HEK293 (cell line): ENCODE measurements around the gene C16orf74.

ENCODE experiments used
- ZNF629 ChIP-seq: fragments of 450-650 bp; formaldehyde crosslinking; IDR thresholded peaks from 2 replicates; pipeline ENCODE4 v1.5.1; 2017; ENCODE audit warnings: missing biosample characterization, missing genetic modification characterization
- TF ChIP-seq, protein P1 (sequence below): fragments of 450-650 bp; formaldehyde crosslinking; IDR thresholded peaks from 2 replicates; pipeline ENCODE4 v1.5.1; 2017; ENCODE audit warnings: missing biosample characterization, missing genetic modification characterization
- TF ChIP-seq, protein P2 (sequence below): fragments of 450-650 bp; formaldehyde crosslinking; IDR thresholded peaks from 2 replicates; pipeline ENCODE4 v1.5.1; 2016; ENCODE audit warnings: missing biosample characterization, missing genetic modification characterization
- TF ChIP-seq, protein P3 (sequence below): fragments of 450-650 bp; formaldehyde crosslinking; IDR thresholded peaks from 2 replicates; pipeline ENCODE4 v1.5.1; 2016; ENCODE audit warnings: missing biosample characterization, missing genetic modification characterization
- TF ChIP-seq, protein P4 (sequence below): fragments of 450-650 bp; formaldehyde crosslinking; IDR thresholded peaks from 2 replicates; pipeline ENCODE4 v1.5.1; 2016; ENCODE audit warnings: missing biosample characterization, missing genetic modification characterization
- TF ChIP-seq, protein P5 (sequence below): fragments of 450-650 bp; formaldehyde crosslinking; IDR thresholded peaks from 2 replicates; pipeline ENCODE4 v1.5.1; 2016; ENCODE audit warnings: missing biosample characterization, missing genetic modification characterization, borderline replicate concordance
- TF ChIP-seq, protein P6 (sequence below): fragments of 450-650 bp; formaldehyde crosslinking; IDR thresholded peaks from 2 replicates; pipeline ENCODE4 v1.5.1; 2016; ENCODE audit warnings: missing biosample characterization, missing genetic modification characterization
- TF ChIP-seq, protein P7 (sequence below): fragments of 450-650 bp; formaldehyde crosslinking; IDR thresholded peaks from 2 replicates; pipeline ENCODE4 v1.5.1; 2016; ENCODE audit warnings: missing biosample characterization, missing genetic modification characterization

DNA sequence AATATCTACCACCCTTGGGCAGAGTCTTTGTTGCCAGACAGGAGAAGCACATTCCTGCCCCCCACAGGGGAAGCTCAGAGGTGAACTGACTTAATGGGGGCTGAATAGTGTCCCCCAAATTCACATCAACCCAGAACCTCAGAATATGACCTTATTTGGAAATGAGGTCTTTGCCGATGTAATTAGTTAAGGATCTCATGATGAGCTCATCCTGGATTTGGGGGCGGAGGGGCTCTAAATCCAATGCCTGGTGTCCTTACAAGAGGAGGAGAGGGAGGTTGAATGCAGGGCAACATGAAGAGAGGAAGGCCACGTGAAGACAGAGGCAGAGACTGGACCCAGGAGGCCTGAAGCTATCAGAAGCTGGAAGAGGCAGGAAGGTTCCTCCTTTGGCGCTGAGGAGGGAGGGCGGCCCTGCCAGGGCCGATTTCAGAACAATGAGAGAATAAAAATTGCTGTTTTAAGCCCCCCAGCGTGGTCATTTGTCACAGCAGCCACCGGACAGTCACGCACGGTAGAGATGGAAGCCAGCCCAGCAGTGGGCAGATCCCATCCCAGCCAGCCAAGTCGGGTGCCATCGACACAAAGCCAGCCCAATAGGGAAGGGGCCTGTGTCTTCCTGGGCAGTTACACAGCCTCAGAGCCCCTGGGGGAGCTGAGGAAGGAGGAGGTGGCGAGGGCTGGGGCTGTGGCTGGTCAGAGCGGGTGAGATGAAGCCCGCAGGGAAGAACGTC is 21.3 kb downstream of the C16orf74 start:
- TF ChIP-seq, protein P1, sequence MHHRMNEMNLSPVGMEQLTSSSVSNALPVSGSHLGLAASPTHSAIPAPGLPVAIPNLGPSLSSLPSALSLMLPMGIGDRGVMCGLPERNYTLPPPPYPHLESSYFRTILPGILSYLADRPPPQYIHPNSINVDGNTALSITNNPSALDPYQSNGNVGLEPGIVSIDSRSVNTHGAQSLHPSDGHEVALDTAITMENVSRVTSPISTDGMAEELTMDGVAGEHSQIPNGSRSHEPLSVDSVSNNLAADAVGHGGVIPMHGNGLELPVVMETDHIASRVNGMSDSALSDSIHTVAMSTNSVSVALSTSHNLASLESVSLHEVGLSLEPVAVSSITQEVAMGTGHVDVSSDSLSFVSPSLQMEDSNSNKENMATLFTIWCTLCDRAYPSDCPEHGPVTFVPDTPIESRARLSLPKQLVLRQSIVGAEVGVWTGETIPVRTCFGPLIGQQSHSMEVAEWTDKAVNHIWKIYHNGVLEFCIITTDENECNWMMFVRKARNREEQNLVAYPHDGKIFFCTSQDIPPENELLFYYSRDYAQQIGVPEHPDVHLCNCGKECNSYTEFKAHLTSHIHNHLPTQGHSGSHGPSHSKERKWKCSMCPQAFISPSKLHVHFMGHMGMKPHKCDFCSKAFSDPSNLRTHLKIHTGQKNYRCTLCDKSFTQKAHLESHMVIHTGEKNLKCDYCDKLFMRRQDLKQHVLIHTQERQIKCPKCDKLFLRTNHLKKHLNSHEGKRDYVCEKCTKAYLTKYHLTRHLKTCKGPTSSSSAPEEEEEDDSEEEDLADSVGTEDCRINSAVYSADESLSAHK: no peak
- TF ChIP-seq, protein P2, sequence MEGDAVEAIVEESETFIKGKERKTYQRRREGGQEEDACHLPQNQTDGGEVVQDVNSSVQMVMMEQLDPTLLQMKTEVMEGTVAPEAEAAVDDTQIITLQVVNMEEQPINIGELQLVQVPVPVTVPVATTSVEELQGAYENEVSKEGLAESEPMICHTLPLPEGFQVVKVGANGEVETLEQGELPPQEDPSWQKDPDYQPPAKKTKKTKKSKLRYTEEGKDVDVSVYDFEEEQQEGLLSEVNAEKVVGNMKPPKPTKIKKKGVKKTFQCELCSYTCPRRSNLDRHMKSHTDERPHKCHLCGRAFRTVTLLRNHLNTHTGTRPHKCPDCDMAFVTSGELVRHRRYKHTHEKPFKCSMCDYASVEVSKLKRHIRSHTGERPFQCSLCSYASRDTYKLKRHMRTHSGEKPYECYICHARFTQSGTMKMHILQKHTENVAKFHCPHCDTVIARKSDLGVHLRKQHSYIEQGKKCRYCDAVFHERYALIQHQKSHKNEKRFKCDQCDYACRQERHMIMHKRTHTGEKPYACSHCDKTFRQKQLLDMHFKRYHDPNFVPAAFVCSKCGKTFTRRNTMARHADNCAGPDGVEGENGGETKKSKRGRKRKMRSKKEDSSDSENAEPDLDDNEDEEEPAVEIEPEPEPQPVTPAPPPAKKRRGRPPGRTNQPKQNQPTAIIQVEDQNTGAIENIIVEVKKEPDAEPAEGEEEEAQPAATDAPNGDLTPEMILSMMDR: no peak
- TF ChIP-seq, protein P3, sequence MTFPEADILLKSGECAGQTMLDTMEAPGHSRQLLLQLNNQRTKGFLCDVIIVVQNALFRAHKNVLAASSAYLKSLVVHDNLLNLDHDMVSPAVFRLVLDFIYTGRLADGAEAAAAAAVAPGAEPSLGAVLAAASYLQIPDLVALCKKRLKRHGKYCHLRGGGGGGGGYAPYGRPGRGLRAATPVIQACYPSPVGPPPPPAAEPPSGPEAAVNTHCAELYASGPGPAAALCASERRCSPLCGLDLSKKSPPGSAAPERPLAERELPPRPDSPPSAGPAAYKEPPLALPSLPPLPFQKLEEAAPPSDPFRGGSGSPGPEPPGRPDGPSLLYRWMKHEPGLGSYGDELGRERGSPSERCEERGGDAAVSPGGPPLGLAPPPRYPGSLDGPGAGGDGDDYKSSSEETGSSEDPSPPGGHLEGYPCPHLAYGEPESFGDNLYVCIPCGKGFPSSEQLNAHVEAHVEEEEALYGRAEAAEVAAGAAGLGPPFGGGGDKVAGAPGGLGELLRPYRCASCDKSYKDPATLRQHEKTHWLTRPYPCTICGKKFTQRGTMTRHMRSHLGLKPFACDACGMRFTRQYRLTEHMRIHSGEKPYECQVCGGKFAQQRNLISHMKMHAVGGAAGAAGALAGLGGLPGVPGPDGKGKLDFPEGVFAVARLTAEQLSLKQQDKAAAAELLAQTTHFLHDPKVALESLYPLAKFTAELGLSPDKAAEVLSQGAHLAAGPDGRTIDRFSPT: no peak
- TF ChIP-seq, protein P4, sequence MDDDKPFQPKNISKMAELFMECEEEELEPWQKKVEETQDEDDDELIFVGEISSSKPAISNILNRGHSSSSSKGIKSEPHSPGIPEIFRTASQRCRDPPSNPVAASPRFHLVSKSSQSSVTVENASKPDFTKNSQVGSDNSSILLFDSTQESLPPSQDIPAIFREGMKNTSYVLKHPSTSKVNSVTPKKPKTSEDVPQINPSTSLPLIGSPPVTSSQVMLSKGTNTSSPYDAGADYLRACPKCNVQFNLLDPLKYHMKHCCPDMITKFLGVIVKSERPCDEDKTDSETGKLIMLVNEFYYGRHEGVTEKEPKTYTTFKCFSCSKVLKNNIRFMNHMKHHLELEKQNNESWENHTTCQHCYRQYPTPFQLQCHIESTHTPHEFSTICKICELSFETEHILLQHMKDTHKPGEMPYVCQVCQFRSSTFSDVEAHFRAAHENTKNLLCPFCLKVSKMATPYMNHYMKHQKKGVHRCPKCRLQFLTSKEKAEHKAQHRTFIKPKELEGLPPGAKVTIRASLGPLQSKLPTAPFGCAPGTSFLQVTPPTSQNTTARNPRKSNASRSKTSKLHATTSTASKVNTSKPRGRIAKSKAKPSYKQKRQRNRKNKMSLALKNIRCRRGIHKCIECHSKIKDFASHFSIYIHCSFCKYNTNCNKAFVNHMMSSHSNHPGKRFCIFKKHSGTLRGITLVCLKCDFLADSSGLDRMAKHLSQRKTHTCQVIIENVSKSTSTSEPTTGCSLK (tag by site-specific recombination): no peak
- TF ChIP-seq, protein P5, sequence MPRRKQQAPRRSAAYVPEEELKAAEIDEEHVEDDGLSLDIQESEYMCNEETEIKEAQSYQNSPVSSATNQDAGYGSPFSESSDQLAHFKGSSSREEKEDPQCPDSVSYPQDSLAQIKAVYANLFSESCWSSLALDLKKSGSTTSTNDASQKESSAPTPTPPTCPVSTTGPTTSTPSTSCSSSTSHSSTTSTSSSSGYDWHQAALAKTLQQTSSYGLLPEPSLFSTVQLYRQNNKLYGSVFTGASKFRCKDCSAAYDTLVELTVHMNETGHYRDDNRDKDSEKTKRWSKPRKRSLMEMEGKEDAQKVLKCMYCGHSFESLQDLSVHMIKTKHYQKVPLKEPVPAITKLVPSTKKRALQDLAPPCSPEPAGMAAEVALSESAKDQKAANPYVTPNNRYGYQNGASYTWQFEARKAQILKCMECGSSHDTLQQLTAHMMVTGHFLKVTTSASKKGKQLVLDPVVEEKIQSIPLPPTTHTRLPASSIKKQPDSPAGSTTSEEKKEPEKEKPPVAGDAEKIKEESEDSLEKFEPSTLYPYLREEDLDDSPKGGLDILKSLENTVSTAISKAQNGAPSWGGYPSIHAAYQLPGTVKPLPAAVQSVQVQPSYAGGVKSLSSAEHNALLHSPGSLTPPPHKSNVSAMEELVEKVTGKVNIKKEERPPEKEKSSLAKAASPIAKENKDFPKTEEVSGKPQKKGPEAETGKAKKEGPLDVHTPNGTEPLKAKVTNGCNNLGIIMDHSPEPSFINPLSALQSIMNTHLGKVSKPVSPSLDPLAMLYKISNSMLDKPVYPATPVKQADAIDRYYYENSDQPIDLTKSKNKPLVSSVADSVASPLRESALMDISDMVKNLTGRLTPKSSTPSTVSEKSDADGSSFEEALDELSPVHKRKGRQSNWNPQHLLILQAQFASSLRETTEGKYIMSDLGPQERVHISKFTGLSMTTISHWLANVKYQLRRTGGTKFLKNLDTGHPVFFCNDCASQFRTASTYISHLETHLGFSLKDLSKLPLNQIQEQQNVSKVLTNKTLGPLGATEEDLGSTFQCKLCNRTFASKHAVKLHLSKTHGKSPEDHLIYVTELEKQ (tag by site-specific recombination): no peak
- TF ChIP-seq, protein P6, sequence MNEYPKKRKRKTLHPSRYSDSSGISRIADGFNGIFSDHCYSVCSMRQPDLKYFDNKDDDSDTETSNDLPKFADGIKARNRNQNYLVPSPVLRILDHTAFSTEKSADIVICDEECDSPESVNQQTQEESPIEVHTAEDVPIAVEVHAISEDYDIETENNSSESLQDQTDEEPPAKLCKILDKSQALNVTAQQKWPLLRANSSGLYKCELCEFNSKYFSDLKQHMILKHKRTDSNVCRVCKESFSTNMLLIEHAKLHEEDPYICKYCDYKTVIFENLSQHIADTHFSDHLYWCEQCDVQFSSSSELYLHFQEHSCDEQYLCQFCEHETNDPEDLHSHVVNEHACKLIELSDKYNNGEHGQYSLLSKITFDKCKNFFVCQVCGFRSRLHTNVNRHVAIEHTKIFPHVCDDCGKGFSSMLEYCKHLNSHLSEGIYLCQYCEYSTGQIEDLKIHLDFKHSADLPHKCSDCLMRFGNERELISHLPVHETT (tag by site-specific recombination): no peak
- TF ChIP-seq, protein P7, sequence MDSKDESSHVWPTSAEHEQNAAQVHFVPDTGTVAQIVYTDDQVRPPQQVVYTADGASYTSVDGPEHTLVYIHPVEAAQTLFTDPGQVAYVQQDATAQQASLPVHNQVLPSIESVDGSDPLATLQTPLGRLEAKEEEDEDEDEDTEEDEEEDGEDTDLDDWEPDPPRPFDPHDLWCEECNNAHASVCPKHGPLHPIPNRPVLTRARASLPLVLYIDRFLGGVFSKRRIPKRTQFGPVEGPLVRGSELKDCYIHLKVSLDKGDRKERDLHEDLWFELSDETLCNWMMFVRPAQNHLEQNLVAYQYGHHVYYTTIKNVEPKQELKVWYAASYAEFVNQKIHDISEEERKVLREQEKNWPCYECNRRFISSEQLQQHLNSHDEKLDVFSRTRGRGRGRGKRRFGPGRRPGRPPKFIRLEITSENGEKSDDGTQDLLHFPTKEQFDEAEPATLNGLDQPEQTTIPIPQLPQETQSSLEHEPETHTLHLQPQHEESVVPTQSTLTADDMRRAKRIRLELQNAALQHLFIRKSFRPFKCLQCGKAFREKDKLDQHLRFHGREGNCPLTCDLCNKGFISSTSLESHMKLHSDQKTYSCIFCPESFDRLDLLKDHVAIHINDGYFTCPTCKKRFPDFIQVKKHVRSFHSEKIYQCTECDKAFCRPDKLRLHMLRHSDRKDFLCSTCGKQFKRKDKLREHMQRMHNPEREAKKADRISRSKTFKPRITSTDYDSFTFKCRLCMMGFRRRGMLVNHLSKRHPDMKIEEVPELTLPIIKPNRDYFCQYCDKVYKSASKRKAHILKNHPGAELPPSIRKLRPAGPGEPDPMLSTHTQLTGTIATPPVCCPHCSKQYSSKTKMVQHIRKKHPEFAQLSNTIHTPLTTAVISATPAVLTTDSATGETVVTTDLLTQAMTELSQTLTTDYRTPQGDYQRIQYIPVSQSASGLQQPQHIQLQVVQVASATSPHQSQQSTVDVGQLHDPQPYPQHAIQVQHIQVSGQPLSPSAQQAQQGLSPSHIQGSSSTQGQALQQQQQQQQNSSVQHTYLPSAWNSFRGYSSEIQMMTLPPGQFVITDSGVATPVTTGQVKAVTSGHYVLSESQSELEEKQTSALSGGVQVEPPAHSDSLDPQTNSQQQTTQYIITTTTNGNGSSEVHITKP: 0 out of 2 replicates have a peak, but pooled peaks have one; percentile 21
- peak; percentile 26; the same call in 1 of the 2 replicates for TF ChIP-seq ZNF629 (tag by site-specific recombination)
